ENCODE results near the gene GAPDHS.

GAPDHS gene

DNA sequence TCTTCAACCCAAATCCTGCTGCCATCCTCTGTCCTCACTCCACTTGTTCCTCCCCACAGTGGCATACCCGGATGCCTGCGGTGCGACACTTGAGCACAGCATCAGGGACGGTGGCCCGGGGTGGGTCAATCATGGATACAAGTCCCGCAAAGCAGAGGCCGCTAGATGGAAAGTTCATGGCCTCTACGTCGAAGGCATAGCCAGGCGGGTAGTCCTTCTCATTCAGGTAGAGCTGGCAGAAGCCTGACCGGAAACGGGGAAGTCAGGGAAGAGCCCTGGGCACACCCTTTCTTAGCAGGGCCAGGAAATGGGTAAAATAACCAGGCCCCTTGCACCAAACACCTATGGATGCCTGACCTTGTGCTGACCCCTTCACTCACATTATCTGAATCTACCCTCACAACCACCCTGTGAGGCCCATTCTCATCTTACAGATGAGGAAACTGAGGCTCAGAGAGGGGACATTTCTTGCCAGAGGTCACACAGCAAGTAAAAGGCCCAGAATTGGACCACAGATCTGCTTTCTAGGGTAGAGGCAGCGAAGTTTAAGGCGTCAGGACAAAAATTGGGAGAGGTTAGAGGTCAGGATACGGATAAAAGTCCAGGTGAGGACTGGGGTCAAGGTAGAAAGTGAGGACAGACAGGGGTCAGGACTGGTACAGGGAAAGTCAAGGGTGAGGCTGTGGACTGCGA, 23.7 kb downstream of the GAPDHS start:
- TF ChIP-seq, protein P1, sequence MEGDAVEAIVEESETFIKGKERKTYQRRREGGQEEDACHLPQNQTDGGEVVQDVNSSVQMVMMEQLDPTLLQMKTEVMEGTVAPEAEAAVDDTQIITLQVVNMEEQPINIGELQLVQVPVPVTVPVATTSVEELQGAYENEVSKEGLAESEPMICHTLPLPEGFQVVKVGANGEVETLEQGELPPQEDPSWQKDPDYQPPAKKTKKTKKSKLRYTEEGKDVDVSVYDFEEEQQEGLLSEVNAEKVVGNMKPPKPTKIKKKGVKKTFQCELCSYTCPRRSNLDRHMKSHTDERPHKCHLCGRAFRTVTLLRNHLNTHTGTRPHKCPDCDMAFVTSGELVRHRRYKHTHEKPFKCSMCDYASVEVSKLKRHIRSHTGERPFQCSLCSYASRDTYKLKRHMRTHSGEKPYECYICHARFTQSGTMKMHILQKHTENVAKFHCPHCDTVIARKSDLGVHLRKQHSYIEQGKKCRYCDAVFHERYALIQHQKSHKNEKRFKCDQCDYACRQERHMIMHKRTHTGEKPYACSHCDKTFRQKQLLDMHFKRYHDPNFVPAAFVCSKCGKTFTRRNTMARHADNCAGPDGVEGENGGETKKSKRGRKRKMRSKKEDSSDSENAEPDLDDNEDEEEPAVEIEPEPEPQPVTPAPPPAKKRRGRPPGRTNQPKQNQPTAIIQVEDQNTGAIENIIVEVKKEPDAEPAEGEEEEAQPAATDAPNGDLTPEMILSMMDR (IDR thresholded peaks at IDR 0.05; ENCODE audit: control insufficient read depth, extremely low read depth, insufficient read depth), result no peak
- no peak for DNase-seq (ENCODE audit: low read depth)
- no peak overlapping the region for H3K4me3 ChIP-seq (ENCODE audit: low read depth, low read length)

DNA sequence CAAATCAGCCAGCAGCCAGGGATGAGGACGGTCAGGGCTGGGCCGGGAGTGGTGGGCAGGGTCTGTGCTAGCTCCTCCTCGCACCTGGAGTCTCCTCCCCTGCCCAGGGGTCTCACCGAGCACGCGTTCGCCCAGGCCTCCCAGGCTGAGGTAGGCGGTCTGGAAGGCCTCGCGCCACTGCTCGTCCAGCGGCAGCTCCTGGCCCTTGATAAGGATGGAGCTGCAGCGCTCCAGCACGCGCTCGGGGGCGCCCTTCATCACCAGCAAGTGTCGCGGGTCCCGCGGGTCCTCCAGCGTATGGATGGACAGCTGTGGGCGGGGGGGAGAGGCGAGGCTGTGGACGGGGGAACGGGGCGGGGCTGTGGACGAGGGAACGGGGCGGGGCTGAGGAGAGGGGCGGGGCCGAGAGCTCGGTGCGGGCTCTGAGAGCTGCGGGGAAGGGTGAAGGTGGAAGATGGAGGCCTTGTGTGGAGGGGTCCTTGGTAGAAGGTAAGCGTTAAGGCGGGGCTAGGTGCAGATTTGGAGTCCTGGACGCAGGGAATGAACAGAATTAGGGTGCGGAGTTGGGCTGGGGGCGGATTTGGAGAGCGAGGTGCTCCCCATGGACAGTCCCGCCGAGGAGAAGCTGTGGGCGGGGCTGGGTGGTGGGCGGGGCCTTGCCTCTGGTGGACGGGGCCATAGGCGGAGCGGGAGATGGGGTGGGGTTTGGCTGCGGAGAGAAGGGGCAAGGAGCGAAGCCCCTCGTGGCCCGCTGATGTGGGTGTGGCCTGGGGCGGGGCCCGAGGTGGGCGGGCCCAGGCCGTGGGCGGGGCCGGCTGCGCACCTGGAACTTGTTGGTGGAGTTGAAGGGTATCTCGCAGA, 24.5 kb downstream of the GAPDHS start:
- DNase-seq (ENCODE audit: low read depth), result no peak
- no peak overlapping the region for H3K4me3 ChIP-seq (ENCODE audit: low read depth, low read length)
- TF ChIP-seq, protein P1 (IDR thresholded peaks at IDR 0.05; ENCODE audit: control insufficient read depth, extremely low read depth, insufficient read depth), result no peak

DNA sequence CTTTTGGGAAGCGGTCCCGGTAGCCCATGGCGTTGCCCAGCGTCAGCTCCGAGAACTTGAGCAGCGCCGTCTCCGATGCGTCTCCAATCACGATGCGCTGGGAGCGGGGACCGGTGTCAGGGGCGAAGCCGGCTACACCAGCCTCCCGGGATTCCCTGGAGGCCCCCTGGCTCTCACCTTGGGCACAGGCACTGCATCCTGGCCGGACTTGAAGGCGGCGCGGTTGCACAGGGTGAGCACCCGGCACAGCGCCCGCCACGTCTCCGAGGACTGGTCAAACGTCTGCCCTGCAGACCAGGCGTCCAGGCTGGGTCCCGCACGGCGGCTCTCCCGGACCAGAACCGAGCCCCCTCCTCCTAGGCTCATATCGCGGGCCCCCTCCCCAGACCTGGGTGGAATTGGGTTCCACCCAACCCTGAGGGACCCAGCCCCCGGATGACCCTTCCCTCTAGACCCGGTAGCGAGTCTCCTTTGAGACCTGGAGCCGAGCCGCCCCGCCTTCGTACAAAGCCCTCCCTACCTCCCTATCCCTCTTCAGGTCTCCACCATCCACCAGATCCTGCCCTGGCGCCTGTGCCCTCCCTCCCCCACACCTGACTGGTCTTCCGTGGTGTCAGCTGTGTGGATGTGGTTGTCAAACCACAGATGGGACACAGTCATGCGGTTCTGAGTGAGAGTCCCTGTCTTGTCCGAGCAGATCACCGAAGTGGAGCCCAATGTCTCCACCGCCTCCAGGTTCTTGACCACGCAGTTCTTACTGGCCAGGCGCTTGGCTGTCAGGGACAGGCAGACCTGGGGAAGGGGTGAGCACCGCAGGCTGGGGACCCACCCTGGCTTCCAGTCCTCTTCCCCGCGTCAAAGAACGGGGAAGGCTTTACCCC, 25.4 kb downstream of the GAPDHS start:
- no peak overlapping the region for H3K4me3 ChIP-seq (ENCODE audit: low read depth, low read length)
- DNase-seq (ENCODE audit: low read depth), result no peak
- TF ChIP-seq, protein P1 (IDR thresholded peaks at IDR 0.05; ENCODE audit: control insufficient read depth, extremely low read depth, insufficient read depth), result no peak

DNA sequence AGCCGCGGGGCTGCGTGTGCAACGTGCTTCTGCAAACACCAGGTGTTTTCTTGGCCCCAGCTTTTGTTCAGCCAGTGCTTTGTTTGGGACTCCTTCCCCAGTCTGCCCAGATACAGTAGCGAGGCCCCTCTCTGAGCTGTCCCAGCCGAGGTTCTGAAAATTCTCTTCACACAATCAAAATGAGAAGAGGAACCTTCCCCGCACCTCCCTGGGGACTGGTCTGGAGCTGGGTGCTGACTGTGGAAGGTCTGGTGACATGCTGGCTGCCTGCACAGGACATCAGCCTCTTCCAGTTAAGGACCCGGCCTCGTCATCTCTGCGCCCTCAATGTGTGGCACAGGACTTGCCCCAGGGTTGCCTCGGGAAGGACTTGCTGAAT, 26.0 kb downstream of the GAPDHS start:
- TF ChIP-seq, protein P1 (IDR thresholded peaks at IDR 0.05; ENCODE audit: control insufficient read depth, extremely low read depth, insufficient read depth), result no peak
- no peak for DNase-seq (ENCODE audit: low read depth)
- no peak overlapping the region for H3K4me3 ChIP-seq (ENCODE audit: low read depth, low read length)

DNA sequence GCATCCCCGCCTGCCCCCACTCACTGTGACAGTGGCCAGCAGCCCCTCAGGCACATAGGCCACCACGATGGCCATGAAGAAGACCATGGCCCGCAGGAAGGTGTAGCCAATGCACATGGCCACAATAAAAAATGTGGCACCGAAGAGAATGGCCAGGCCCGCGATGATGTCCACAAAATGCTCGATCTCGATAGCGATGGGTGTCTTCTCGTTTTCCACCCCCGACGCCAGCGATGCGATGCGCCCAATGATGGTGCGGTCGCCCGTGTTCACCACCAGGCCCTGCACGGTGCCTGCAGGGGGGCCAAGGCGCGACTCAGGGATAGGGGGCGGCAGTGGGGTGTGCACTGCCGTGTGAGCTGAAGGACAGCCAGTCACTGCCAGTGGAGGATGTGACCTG, 26.5 kb downstream of the GAPDHS start:
- TF ChIP-seq, protein P1 (IDR thresholded peaks at IDR 0.05; ENCODE audit: control insufficient read depth, extremely low read depth, insufficient read depth), result no peak
- H3K4me3 ChIP-seq (ENCODE audit: low read depth, low read length), result no peak overlapping the region
- DNase-seq (ENCODE audit: low read depth), result no peak

DNA sequence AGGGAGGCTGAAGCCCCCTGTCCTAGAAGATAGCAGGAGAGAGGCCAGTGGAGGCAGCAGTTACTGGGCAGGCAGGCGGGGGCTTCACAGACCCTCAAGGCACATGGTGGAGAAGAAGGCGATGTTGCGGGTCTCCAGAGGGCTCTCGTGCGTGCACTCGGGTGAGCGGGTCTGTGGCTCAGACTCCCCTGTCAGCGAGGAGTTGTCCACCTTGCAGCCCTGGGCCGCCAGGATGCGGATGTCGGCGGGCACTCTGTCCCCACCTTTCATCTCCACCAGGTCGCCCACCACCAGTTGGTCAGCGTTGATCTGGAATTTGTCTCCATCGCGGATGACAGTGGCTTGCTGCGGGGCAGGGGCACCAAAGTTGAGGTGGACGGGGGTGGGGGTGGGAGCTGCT, 27.0 kb downstream of the GAPDHS start:
- DNase-seq (ENCODE audit: low read depth), result no peak
- TF ChIP-seq, protein P1 (IDR thresholded peaks at IDR 0.05; ENCODE audit: control insufficient read depth, extremely low read depth, insufficient read depth), result no peak
- H3K4me3 ChIP-seq (ENCODE audit: low read depth, low read length), result no peak overlapping the region

Data from LNCaP clone FGC (cell line).